GM12878 (cell line): ENCODE data around the gene FAM120A. TPM values are rescaled to one million over a fixed set of nuclear protein-coding genes. Genes with fewer than 3 reads are reported as not detected.

Experiments used
- ATAC-seq: fragments of 200-7000 bp; cut with Tn5 transposase; 3 replicates; pipeline ENCODE4 v1.9.1; 2020; ENCODE audit warnings: mild to moderate bottlenecking, moderate library complexity
- BruUV-seq: library from RNA; stranded (reverse); fragments of 400-500 nt; replicated peaks from 2 replicates; lab custom pipeline; 2021; lab: Mats Ljungman, UMichigan
- CTCF ChIA-PET: fragments of 300-600 bp; sonication (Branson Sonifier 250); formaldehyde crosslinking; extraction: SDS; loops from one replicate; lab custom pipeline; 2021; ENCODE audit warnings: inconsistent platforms; lab: Yijun Ruan, JAX
- POLR2A ChIA-PET: fragments of 350-600 bp; formaldehyde crosslinking; extraction: SDS; loops from one replicate; lab custom pipeline; 2021; ENCODE audit warnings: inconsistent platforms; lab: Charles Lee
- RAD21 ChIA-PET: fragments of 300-600 bp; sonication (Branson Sonifier 250); formaldehyde crosslinking; loops from one replicate; lab custom pipeline; 2023; ENCODE audit warnings: antibody characterized with exemption; ENCODE audit not compliant: unreplicated experiment; lab: Charles Lee
- SMC1A ChIA-PET: fragments of 300-600 bp; sonication (Branson Sonifier 250); formaldehyde crosslinking; loops from one replicate; lab custom pipeline; 2023; ENCODE audit not compliant: unreplicated experiment, uncharacterized antibody; lab: Charles Lee
- DNase-seq: peaks from one replicate; pipeline ENCODE4 v3.0.0-alpha.2; 2011; ENCODE audit warnings: low read depth, low spot score
- FAIRE-seq: peaks from 3 replicates; lab custom pipeline; 2011; peaks lifted over from hg19 to GRCh38; lab: Jason Lieb, UNC
- H2AFZ ChIP-seq: 2 replicates; pipeline ENCODE4 v1.6.0; 2011; ENCODE audit warnings: low read depth, low read length, control low read depth; ENCODE audit not compliant: control insufficient read depth
- H3K27ac ChIP-seq: 2 replicates; pipeline ENCODE4 v1.5.1; 2011; ENCODE audit warnings: control low read depth; ENCODE audit not compliant: control insufficient read depth, insufficient read depth
- H3K27me3 ChIP-seq, 2 experiments: replicated peaks in 1 of 2; 2 replicates each; pipeline versions ENCODE4 v1.6.0 to v1.6.1; 2011; ENCODE audit warnings: low read length in 1 of 2; ENCODE audit not compliant: control insufficient read depth in 2 of 2, insufficient read depth in 2 of 2
- H3K36me3 ChIP-seq, 2 experiments: 2 replicates each; pipeline ENCODE4 v1.5.1; 2011; ENCODE audit warnings: low read length in 1 of 2; ENCODE audit not compliant: control insufficient read depth in 2 of 2, insufficient read depth in 2 of 2
- H3K4me1 ChIP-seq: 2 replicates; pipeline ENCODE4 v1.6.1; 2011; ENCODE audit warnings: mild to moderate bottlenecking, low read length, moderate library complexity, mixed read lengths; ENCODE audit not compliant: control insufficient read depth, insufficient read depth
- H3K4me2 ChIP-seq: 2 replicates; pipeline ENCODE4 v1.6.0; 2011; ENCODE audit warnings: control low read depth; ENCODE audit not compliant: control insufficient read depth, insufficient read depth
- H3K4me3 ChIP-seq: fragments of 200-600 bp; sonication (generic); 2 replicates; pipeline ENCODE4 v1.5.1; 2016
- H3K79me2 ChIP-seq: 2 replicates; pipeline ENCODE4 v1.6.0; 2011; ENCODE audit warnings: low read length; ENCODE audit not compliant: control insufficient read depth, insufficient read depth
- H3K9ac ChIP-seq: 2 replicates; pipeline ENCODE4 v1.8.0; 2011; ENCODE audit warnings: low read length, control low read depth, mixed read lengths; ENCODE audit not compliant: control insufficient read depth, insufficient read depth
- H3K9me3 ChIP-seq: replicated peaks from 3 replicates; pipeline ENCODE4 v1.5.1; 2011; ENCODE audit warnings: mild to moderate bottlenecking, low read length; ENCODE audit not compliant: control insufficient read depth, insufficient read depth
- H4K20me1 ChIP-seq: 2 replicates; pipeline ENCODE4 v1.6.0; 2011; ENCODE audit not compliant: control insufficient read depth, insufficient read depth
- ATF2 ChIP-seq: IDR thresholded peaks from 2 replicates; pipeline ENCODE4 v1.6.1; 2012; ENCODE audit warnings: low read length, inconsistent platforms
- BHLHE40 ChIP-seq, 2 experiments: fragments of 450-650 bp in 1 of 2; IDR thresholded peaks; 2 replicates each; pipeline ENCODE4 v1.6.1; 2011 to 2017; ENCODE audit warnings: low read depth in 2 of 2, borderline replicate concordance in 1 of 2, improper control_type of control experiment in 1 of 2, low read length in 1 of 2, mild to moderate bottlenecking in 1 of 2
- GABPA ChIP-seq: IDR thresholded peaks from 2 replicates; pipeline ENCODE4 v1.6.1; 2014; ENCODE audit warnings: antibody characterized with exemption, low read depth, mild to moderate bottlenecking, inconsistent platforms
- IKZF2 ChIP-seq, 2 experiments: fragments of 450-650 bp; IDR thresholded peaks; 2 replicates each; pipeline ENCODE4 v1.6.1; 2017; ENCODE audit warnings: mild to moderate bottlenecking in 2 of 2, moderate library complexity in 2 of 2
- MAX ChIP-seq: IDR thresholded peaks from 2 replicates; pipeline ENCODE4 v1.6.1; 2012; ENCODE audit warnings: low read depth, low read length, improper control_type of control experiment
- MTA2 ChIP-seq: fragments of 450-650 bp; IDR thresholded peaks from 2 replicates; pipeline ENCODE4 v1.6.1; 2016; ENCODE audit warnings: low read depth, mild to moderate bottlenecking, moderate library complexity
- MTA3 ChIP-seq: IDR thresholded peaks from 2 replicates; pipeline ENCODE4 v1.6.1; 2012; ENCODE audit warnings: low read length, inconsistent platforms, borderline replicate concordance
- PAX5 ChIP-seq: IDR thresholded peaks from 2 replicates; pipeline ENCODE4 v1.6.1; 2011; ENCODE audit warnings: low read depth, low read length, borderline replicate concordance
- PBX3 ChIP-seq: IDR thresholded peaks from 2 replicates; pipeline ENCODE4 v1.6.1; 2011; ENCODE audit warnings: mild to moderate bottlenecking, low read depth, low read length, moderate library complexity; ENCODE audit not compliant: insufficient replicate concordance
- SIN3A ChIP-seq: IDR thresholded peaks from 2 replicates; pipeline ENCODE4 v1.6.1; 2012; ENCODE audit warnings: low read depth, low read length, improper control_type of control experiment
- SMC3 ChIP-seq: IDR thresholded peaks from 2 replicates; pipeline ENCODE4 v1.6.1; 2011; ENCODE audit warnings: low read length, improper control_type of control experiment, borderline replicate concordance
- SP1 ChIP-seq: IDR thresholded peaks from one replicate; pipeline ENCODE4 v1.6.1; 2011; ENCODE audit warnings: low read depth, low read length
- SPI1 ChIP-seq: IDR thresholded peaks from 2 replicates; pipeline ENCODE4 v1.6.1; 2011; ENCODE audit warnings: low read depth, mild to moderate bottlenecking, low read length, moderate library complexity, borderline replicate concordance; ENCODE audit not compliant: insufficient read depth
- SUZ12 ChIP-seq: fragments of 200-600 bp; sonication (generic); IDR thresholded peaks from one replicate; pipeline ENCODE4 v1.6.1; 2018; ENCODE audit warnings: antibody characterized with exemption, mild to moderate bottlenecking; ENCODE audit not compliant: unreplicated experiment
- TCF12 ChIP-seq: IDR thresholded peaks from 2 replicates; pipeline ENCODE4 v1.6.1; 2011; ENCODE audit warnings: low read depth, mild to moderate bottlenecking, low read length
- TCF3 ChIP-seq: IDR thresholded peaks from 2 replicates; pipeline ENCODE4 v1.6.1; 2012; ENCODE audit warnings: low read depth, mild to moderate bottlenecking, low read length, borderline replicate concordance; ENCODE audit not compliant: insufficient read depth
- YY1 ChIP-seq: IDR thresholded peaks from 2 replicates; pipeline ENCODE4 v1.6.1; 2011; ENCODE audit warnings: low read depth, mild to moderate bottlenecking, low read length
- ZBTB11 ChIP-seq: fragments of 450-650 bp; formaldehyde crosslinking; IDR thresholded peaks from 2 replicates; pipeline ENCODE4 v1.5.0; 2022; ENCODE audit warnings: mild to moderate bottlenecking, missing genetic modification characterization
- ZNF274 ChIP-seq: IDR thresholded peaks from one replicate; pipeline ENCODE4 v1.8.0; 2011; ENCODE audit not compliant: insufficient read length, insufficient read depth
- WGBS: methylation state at CpG from one replicate; pipeline ENCODE4 v1.1.6; 2016; ENCODE audit warnings: low lambda C conversion rate; ENCODE audit not compliant: insufficient replicate concordance, insufficient coverage; ENCODE audit errors: missing lambda C conversion rate; 5-methylcytosine and 5-hydroxymethylcytosine counted together
- in situ Hi-C: fragments of 300-500 bp; cut with MboI; formaldehyde crosslinking; loops from 9 replicates; pipeline ENCODE4 v1.14.3; 2018; ENCODE audit warnings: mixed read lengths
- intact Hi-C: fragments of 100-400 bp; cut with micrococcal nuclease; formaldehyde crosslinking; loops from one replicate; pipeline ENCODE4 v1.14.2; 2022; ENCODE audit not compliant: unreplicated experiment
- polyA plus RNA-seq, 11 experiments: library from polyadenylated mRNA; depleted of rRNA in 4 of 11; unstranded in 6 of 11; stranded (reverse) in 5 of 11; fragments of >200 nt; fragmentation: Nextera tagmentation in 4 of 11; fragmentation: Illumina TruSeq in 1 of 11; extraction: Ambion mirVana in 4 of 11; extraction: Trizol in 1 of 11; gene quantifications; 1 replicate in 1 of 11; 2 replicates in 10 of 11; pipeline versions ENCODE4 v1.2.1 to v1.2.3, GENCODE V29; 2011 to 2016; ENCODE audit warnings: inconsistent platforms in 2 of 11, missing spikeins in 2 of 11, low read depth in 1 of 11
- total RNA-seq, 4 experiments: library from RNA; depleted of rRNA in 3 of 4; stranded (reverse); fragments of >200 nt in 3 of 4; fragmentation: Illumina TruSeq in 1 of 4; extraction: Trizol in 1 of 4; gene quantifications; 2 replicates each; pipeline versions ENCODE4 v1.2.1 to v1.2.3, GENCODE V29; 2013 to 2021

Gene FAM120A
- total and polyA plus RNA-seq, 10 of the 15 experiments (the other 5 are each of a cell fraction or from before 2014, with no cell fraction given), result 13.1 to 89.6 (median 52.5) TPM

- no peak overlapping the region for H3K9ac ChIP-seq
- CTCF ChIA-PET, result no interaction called here
- H3K27me3 ChIP-seq, result no peaks in the 10 kb centered on the region
- in situ Hi-C loops (no loop called here), intact Hi-C loops (no loop called here)
- no peak overlapping the region for H3K4me3 ChIP-seq
- ATAC-seq (peak; percentile 83), DNase-seq (peak; percentile 15), FAIRE-seq (no peak)
- H4K20me1 ChIP-seq, result no peaks in the 10 kb centered on the region
- SMC1A ChIA-PET, result no interaction called here
- POLR2A ChIA-PET, result no interaction called here
- peaks cover 7% of the 10 kb centered on the region; the same call in 2 of the 3 replicates for H3K9me3 ChIP-seq
- H3K36me3 ChIP-seq, result no peaks in the 10 kb centered on the region
- H3K79me2 ChIP-seq, result no peaks in the 10 kb centered on the region; the same call in 1 of the 2 replicates
- peaks cover 3% of the 10 kb centered on the region; the same call in 1 of the 2 replicates for H3K4me1 ChIP-seq
- RAD21 ChIA-PET, result no interaction called here
- H3K4me2 ChIP-seq, result peak overlapping the region; percentile 38; the same call in 1 of the 2 replicates
- 0% methylated on average over 5 of the region's 5 CpGs for WGBS
- BruUV-seq, result no TSS peak
- peak overlapping the region; percentile 1; the same call in 1 of the 2 replicates for H3K27ac ChIP-seq
- no peak overlapping the region; the same call in 1 of the 2 replicates for H2AFZ ChIP-seq
- TF ChIP-seq IKZF2 (IDR thresholded peaks at IDR 0.05), result no peak
- TF ChIP-seq MAX, result no peak
- no peak for TF ChIP-seq TCF3
- no peak for TF ChIP-seq SP1
- TF ChIP-seq SMC3, result no peak
- no peak for TF ChIP-seq GABPA
- no peak for TF ChIP-seq ZNF274
- TF ChIP-seq MTA3, result no peak
- 0 out of 2 replicates have a peak, but pooled peaks have one; percentile 22 for TF ChIP-seq ZBTB11 (CRISPR knock-in tag)
- TF ChIP-seq TCF12, result 0 out of 2 replicates have a peak, but pooled peaks have one; percentile 40
- TF ChIP-seq PBX3, result peak; percentile 4
- no peak for TF ChIP-seq SUZ12
- no peak for TF ChIP-seq ATF2
- TF ChIP-seq SPI1, result peak; percentile 72
- peak; percentile 35 to 78; a peak in 3 of 4 replicates for TF ChIP-seq BHLHE40 (IDR thresholded peaks at IDR 0.05; ENCODE audit: borderline replicate concordance in 1 of 2, low read depth in 2 of 2, low read length in 1 of 2)
- no peak for TF ChIP-seq PAX5
- TF ChIP-seq MTA2, result 0 out of 2 replicates have a peak, but pooled peaks have one; percentile 17
- no peak for TF ChIP-seq YY1
- no peak for TF ChIP-seq SIN3A
Observed at GRCh38 chr9:93612796-93613154, 161.3 kb downstream of the FAM120A start.
